ENCODE results near the gene BAZ2B.

BAZ2B gene

DNA sequence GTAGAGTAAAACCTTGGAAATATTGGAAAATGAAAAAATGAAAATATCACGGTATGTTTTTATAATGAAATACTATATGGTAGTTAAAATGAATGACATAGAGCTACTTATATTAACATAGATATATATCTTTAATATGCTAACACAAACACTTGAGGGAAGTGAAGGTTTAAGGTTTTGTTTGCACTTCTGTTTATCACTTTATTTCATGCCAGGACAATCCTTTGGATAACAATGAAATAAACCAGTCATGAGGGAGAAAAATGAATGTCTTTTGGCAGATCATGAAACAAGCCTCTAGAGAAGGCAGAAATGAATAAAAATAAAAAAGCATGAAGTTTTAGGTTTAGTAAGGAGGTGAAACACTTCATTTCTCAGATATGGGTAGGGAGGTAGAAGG, 89.9 kb downstream of the BAZ2B start:
- no peak overlapping the region for H3K9ac ChIP-seq (ENCODE audit: low read length)

DNA sequence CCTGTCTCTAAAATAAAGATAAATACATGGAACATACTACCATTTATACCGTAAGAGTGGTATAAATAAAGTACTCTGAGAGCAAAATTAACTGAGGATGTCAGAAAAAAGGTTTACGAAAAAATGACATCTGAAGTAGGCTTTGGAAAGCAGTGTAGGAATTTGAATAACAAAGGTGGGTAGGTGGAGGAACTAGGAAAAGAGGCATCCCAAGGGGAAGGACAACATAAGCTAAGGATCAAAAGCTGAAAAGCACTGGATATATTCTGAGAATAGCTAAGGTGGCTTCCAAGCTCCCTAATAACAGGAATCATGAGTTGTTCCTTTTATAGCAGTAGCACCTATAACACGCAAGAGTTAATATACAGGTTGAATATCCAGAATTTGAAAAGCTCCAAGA, 91.3 kb downstream of the BAZ2B start:
- no peak overlapping the region for H3K4me3 ChIP-seq (ENCODE audit: low read length)
- H3K79me2 ChIP-seq (ENCODE audit: low read length) = no peaks in the 10 kb centered on the region
- H2AFZ ChIP-seq (ENCODE audit: low read length) = no peak overlapping the region
- no peak overlapping the region for H3K9ac ChIP-seq (ENCODE audit: low read length)
- H3K4me2 ChIP-seq (ENCODE audit: low read depth, low read length) = no peak overlapping the region
- TF ChIP-seq EZH2 (optimal IDR thresholded peaks at IDR 0.05; ENCODE audit: low read depth, low read length) = no peak
- no peak for TF ChIP-seq EZH2phosphoT487 (IDR thresholded peaks at IDR 0.05; ENCODE audit: low read length)
- TF ChIP-seq, protein P1, sequence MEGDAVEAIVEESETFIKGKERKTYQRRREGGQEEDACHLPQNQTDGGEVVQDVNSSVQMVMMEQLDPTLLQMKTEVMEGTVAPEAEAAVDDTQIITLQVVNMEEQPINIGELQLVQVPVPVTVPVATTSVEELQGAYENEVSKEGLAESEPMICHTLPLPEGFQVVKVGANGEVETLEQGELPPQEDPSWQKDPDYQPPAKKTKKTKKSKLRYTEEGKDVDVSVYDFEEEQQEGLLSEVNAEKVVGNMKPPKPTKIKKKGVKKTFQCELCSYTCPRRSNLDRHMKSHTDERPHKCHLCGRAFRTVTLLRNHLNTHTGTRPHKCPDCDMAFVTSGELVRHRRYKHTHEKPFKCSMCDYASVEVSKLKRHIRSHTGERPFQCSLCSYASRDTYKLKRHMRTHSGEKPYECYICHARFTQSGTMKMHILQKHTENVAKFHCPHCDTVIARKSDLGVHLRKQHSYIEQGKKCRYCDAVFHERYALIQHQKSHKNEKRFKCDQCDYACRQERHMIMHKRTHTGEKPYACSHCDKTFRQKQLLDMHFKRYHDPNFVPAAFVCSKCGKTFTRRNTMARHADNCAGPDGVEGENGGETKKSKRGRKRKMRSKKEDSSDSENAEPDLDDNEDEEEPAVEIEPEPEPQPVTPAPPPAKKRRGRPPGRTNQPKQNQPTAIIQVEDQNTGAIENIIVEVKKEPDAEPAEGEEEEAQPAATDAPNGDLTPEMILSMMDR (IDR thresholded peaks at IDR 0.05; ENCODE audit: low read length) = no peak
- H3F3A ChIP-seq (ENCODE audit: insufficient read depth, low read length) = no peaks in the 10 kb centered on the region
- no peak for DNase-seq
- H3K9me2 ChIP-seq (replicated peaks; ENCODE audit: insufficient read depth, low read length) = no peaks in the 10 kb centered on the region
- no peak overlapping the region for H3K27ac ChIP-seq (ENCODE audit: low read length)
- no peaks in the 10 kb centered on the region for H3K9me3 ChIP-seq (replicated peaks; ENCODE audit: insufficient read depth, low read length)
- H3K27me3 ChIP-seq (replicated peaks; ENCODE audit: insufficient read depth, low read length) = no peaks in the 10 kb centered on the region
- no peaks in the 10 kb centered on the region for H4K20me1 ChIP-seq (ENCODE audit: insufficient read depth, low read length)
- no peaks in the 10 kb centered on the region for H3K36me3 ChIP-seq (replicated peaks; ENCODE audit: insufficient read depth, low read length)
- H3K4me1 ChIP-seq (ENCODE audit: low read length) = no peaks in the 10 kb centered on the region

More for the DNA sequence above, 89.9 kb downstream of the BAZ2B start:
- no peak overlapping the region for H3K4me3 ChIP-seq (ENCODE audit: low read length)
- H3K9me3 ChIP-seq (replicated peaks; ENCODE audit: insufficient read depth, low read length) = no peaks in the 10 kb centered on the region
- no peaks in the 10 kb centered on the region for H3K4me1 ChIP-seq (ENCODE audit: low read length)
- DNase-seq = no peak
- no peaks in the 10 kb centered on the region for H3K9me2 ChIP-seq (replicated peaks; ENCODE audit: insufficient read depth, low read length)
- no peak overlapping the region for H3K4me2 ChIP-seq (ENCODE audit: low read depth, low read length)
- no peaks in the 10 kb centered on the region for H3K27me3 ChIP-seq (replicated peaks; ENCODE audit: insufficient read depth, low read length)
- no peaks in the 10 kb centered on the region for H3K36me3 ChIP-seq (replicated peaks; ENCODE audit: insufficient read depth, low read length)
- H3K27ac ChIP-seq (ENCODE audit: low read length) = no peak overlapping the region
- no peaks in the 10 kb centered on the region for H3K79me2 ChIP-seq (ENCODE audit: low read length)
- no peaks in the 10 kb centered on the region for H3F3A ChIP-seq (ENCODE audit: insufficient read depth, low read length)
- no peaks in the 10 kb centered on the region for H4K20me1 ChIP-seq (ENCODE audit: insufficient read depth, low read length)
- H2AFZ ChIP-seq (ENCODE audit: low read length) = no peak overlapping the region
- no peak for TF ChIP-seq EZH2phosphoT487 (IDR thresholded peaks at IDR 0.05; ENCODE audit: low read length)
- no peak for TF ChIP-seq EZH2 (optimal IDR thresholded peaks at IDR 0.05; ENCODE audit: low read depth, low read length)
- TF ChIP-seq, protein P1 (IDR thresholded peaks at IDR 0.05; ENCODE audit: low read length) = no peak

DNA sequence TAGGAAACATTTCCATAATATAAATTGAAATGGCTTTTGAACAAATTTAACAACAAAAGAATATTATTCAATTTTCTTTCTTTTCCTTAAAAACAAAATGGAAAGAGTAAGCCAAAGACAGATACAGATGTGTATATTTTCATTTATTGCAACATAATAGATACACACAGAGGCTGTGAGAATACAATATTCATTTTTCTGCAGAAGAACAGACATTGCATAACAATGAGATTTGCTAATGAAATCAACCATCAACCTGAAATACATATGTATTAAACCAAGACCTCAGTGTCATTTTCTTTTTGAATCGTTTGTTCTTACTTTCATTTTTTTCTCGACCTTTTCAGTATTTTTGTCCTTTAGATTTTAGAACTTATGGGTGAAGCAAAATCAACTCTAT, 95.1 kb downstream of the BAZ2B start:
- no peaks in the 10 kb centered on the region for H4K20me1 ChIP-seq (ENCODE audit: insufficient read depth, low read length)
- H3F3A ChIP-seq (ENCODE audit: insufficient read depth, low read length) = peaks cover 11% of the 10 kb centered on the region
- H3K4me3 ChIP-seq (ENCODE audit: low read length) = no peak overlapping the region
- no peaks in the 10 kb centered on the region for H3K9me2 ChIP-seq (replicated peaks; ENCODE audit: insufficient read depth, low read length)
- H2AFZ ChIP-seq (ENCODE audit: low read length) = no peak overlapping the region
- H3K36me3 ChIP-seq (replicated peaks; ENCODE audit: insufficient read depth, low read length) = no peaks in the 10 kb centered on the region
- no peak overlapping the region for H3K4me2 ChIP-seq (ENCODE audit: low read depth, low read length)
- no peak overlapping the region for H3K27ac ChIP-seq (ENCODE audit: low read length)
- H3K79me2 ChIP-seq (ENCODE audit: low read length) = no peaks in the 10 kb centered on the region
- H3K9me3 ChIP-seq (replicated peaks; ENCODE audit: insufficient read depth, low read length) = no peaks in the 10 kb centered on the region
- no peaks in the 10 kb centered on the region for H3K4me1 ChIP-seq (ENCODE audit: low read length)
- TF ChIP-seq, protein P1 (IDR thresholded peaks at IDR 0.05; ENCODE audit: low read length) = no peak
- TF ChIP-seq EZH2 (optimal IDR thresholded peaks at IDR 0.05; ENCODE audit: low read depth, low read length) (no peak), EZH2phosphoT487 (IDR thresholded peaks at IDR 0.05; ENCODE audit: low read length) (no peak)
- no peaks in the 10 kb centered on the region for H3K27me3 ChIP-seq (replicated peaks; ENCODE audit: insufficient read depth, low read length)
- H3K9ac ChIP-seq (ENCODE audit: low read length) = no peak overlapping the region
- no peak for DNase-seq

Data from MM.1S (cell line).